Measurements from ENCODE around the gene MBTD1.
"Not testable (repeated sequence)": the region's sequence is repeated elsewhere in the genome, so short reads cannot be mapped to it uniquely, and the experiment has no call there.

Gene MBTD1

DNA sequence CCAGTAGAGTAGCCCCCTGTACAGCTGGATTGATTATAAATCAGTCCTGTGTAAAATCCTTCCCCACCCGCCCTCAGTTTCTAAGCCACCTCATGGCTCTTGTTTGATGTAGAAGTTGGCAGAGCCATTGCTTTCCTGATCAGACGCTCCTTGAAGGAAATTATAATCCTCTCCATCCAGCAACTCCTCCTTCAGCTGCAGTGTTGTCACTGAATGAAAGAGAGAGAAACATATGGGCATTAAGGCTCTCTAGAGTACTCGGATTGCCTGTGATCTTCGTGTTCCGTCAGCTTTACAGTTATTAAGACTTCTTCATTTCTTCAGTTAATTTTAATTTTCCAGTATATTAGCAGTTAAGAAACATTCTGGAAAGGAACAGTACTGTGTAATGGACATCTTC is 79.4 kb downstream of the MBTD1 start:
- no peak overlapping the region for H3K4me3 Mint-ChIP-seq
- H3K27me3 Mint-ChIP-seq (ENCODE audit: low read depth): no peaks in the 10 kb centered on the region
- no peaks in the 10 kb centered on the region for H3K9me3 Mint-ChIP-seq
- TF ChIP-seq, protein P1, sequence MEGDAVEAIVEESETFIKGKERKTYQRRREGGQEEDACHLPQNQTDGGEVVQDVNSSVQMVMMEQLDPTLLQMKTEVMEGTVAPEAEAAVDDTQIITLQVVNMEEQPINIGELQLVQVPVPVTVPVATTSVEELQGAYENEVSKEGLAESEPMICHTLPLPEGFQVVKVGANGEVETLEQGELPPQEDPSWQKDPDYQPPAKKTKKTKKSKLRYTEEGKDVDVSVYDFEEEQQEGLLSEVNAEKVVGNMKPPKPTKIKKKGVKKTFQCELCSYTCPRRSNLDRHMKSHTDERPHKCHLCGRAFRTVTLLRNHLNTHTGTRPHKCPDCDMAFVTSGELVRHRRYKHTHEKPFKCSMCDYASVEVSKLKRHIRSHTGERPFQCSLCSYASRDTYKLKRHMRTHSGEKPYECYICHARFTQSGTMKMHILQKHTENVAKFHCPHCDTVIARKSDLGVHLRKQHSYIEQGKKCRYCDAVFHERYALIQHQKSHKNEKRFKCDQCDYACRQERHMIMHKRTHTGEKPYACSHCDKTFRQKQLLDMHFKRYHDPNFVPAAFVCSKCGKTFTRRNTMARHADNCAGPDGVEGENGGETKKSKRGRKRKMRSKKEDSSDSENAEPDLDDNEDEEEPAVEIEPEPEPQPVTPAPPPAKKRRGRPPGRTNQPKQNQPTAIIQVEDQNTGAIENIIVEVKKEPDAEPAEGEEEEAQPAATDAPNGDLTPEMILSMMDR (IDR thresholded peaks at IDR 0.05; ENCODE audit: unreplicated experiment in 3 of 3): no peak
- H3K27ac Mint-ChIP-seq: peak overlapping the region; percentile 35 to 55 (median 53)
- peaks cover 18% of the 10 kb centered on the region for H3K4me1 Mint-ChIP-seq
- peaks cover 43% of the 10 kb centered on the region for H3K36me3 Mint-ChIP-seq (ENCODE audit: low read depth)

GRCh38 chr17:51172030-51172429 is 87.8 kb downstream of the MBTD1 start:
- not testable (repeated sequence) for H3K4me1 Mint-ChIP-seq; H3K27me3 Mint-ChIP-seq (ENCODE audit: low read depth); H3K27ac Mint-ChIP-seq; H3K4me3 Mint-ChIP-seq; H3K9me3 Mint-ChIP-seq
- H3K36me3 Mint-ChIP-seq (ENCODE audit: low read depth): peaks cover 42% of the 10 kb centered on the region

DNA sequence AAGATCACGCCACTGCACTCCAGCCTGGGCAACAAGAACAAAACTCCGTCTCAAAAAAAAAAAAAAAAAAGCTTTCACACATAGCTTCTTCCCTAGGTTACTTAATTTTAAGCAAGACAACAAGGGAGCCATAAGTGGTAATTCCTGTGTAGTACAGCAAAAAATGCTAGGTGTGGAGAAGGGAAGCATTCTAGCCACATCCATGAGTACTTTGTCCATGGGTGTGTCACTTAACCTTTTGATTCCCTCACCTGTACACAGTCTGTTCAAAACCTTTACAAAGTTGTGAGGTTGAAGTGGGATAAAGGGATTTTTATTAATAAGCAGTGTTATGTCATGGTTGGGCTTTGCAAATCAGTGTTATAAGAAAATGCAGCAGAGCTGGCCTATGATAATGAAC is 89.1 kb downstream of the MBTD1 start:
- TF ChIP-seq, protein P1 (IDR thresholded peaks at IDR 0.05; ENCODE audit: unreplicated experiment in 3 of 3): no peak
- Mint-ChIP-seq H3K36me3 (ENCODE audit: low read depth) (peaks cover 40% of the 10 kb centered on the region), H3K27me3 (ENCODE audit: low read depth) (no peaks in the 10 kb centered on the region), H3K4me3 (no peak overlapping the region), H3K4me1 (peaks cover 11% of the 10 kb centered on the region), H3K27ac (no peak overlapping the region), H3K9me3 (no peaks in the 10 kb centered on the region)

DNA sequence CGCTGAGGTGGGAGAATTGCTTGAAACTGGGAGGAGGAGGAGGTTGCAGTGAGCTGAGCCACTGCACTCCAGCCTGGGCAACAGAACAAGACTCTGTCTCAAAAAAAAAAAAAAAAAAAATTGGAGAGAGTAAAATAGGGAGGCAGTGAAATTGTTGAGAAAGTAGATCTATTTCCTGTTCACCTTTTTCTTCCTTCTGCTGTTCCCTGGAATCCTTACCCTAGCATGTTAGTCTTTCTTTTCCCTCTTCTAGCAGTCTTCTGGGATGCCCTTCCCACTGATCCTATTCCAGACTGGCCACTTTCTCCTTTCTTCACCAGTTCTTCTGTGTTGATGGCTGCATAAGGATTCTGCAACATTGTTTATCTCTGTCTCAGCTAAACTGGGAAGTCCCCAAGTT is 90.5 kb downstream of the MBTD1 start:
- Mint-ChIP-seq H3K36me3 (ENCODE audit: low read depth) (peaks cover 40% of the 10 kb centered on the region), H3K27me3 (ENCODE audit: low read depth) (no peaks in the 10 kb centered on the region), H3K4me3 (peak overlapping the region; percentile 62 to 77 (median 64)), H3K27ac (peak overlapping the region in 2 of 3 experiments; percentile 12 to 28), H3K4me1 (peaks cover 21% of the 10 kb centered on the region), H3K9me3 (no peaks in the 10 kb centered on the region)
- TF ChIP-seq, protein P1 (IDR thresholded peaks at IDR 0.05; ENCODE audit: unreplicated experiment in 3 of 3): no peak

DNA sequence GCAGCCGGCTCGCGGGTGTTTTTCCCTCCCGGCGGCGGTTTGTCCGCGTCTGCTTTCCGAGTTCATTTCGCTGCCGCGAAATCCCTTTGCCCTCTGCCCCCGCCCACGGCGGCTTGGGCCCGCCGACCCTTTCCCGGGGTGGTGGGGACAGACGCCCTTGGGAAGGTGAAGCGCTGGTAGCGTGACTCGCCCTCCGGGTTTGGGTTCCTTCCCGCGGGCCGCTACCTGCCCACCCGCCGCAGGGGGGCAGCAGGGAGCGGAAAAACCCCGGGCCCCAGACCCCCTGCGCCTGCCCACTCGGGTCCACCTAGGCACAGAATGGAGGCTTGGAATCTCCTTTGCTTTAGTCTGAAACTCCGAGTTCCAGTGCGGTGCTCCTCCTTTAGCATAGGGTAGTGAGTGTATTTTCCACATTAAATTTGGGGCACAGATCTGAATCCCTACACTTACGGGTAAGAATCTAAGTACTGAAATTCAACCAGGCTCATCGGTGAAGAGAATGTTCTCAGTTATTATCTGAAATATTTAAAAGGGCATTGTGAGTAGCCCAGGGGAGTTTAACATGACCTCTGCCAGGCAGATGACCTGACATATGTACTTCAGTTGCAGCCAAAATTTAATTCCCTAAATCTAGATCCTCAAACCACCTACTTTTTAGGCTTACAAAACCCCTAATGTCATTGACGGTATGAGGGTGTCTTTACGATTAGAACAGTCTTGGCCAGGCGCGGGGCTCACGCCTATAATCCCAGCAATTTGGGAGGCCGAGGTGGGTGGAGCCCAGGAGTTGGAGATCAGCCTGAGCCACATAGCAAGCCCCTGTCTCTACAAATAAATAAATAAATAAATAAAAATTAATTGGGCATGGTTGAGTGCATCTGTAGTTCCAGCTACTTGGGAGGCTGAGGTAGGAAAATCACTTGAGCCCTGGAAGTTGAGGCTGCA is 92.6 kb downstream of the MBTD1 start:
- TF ChIP-seq, protein P1 (IDR thresholded peaks at IDR 0.05; ENCODE audit: unreplicated experiment in 3 of 3): peak; percentile 65 to 81 (median 74)
- Mint-ChIP-seq H3K4me3 (peak overlapping the region; percentile 80 to 90 (median 83)), H3K4me1 (peaks cover 21% of the 10 kb centered on the region), H3K27me3 (ENCODE audit: low read depth) (no peaks in the 10 kb centered on the region), H3K9me3 (no peaks in the 10 kb centered on the region), H3K27ac (peak overlapping the region; percentile 41 to 66 (median 54)), H3K36me3 (ENCODE audit: low read depth) (peaks cover 44% of the 10 kb centered on the region)

- H3K9me3 Mint-ChIP-seq: no peaks in the 10 kb centered on the region
- peak within 1 kb of the TSS; percentile 80 to 96 (median 95) for H3K27ac Mint-ChIP-seq
- peaks cover 47% of the 10 kb centered on the region for H3K36me3 Mint-ChIP-seq (ENCODE audit: low read depth)
- H3K4me1 Mint-ChIP-seq: peaks cover 21% of the 10 kb centered on the region
- TF ChIP-seq, protein P1 (IDR thresholded peaks at IDR 0.05; ENCODE audit: unreplicated experiment in 3 of 3): no peak
- H3K4me3 Mint-ChIP-seq: peak within 1 kb of the TSS; percentile 91 to 92 (median 92)
- no peaks in the 10 kb centered on the region for H3K27me3 Mint-ChIP-seq (ENCODE audit: low read depth)
These were observed 93.5 kb downstream of the MBTD1 start, which contains the start of gene NME2 for GRCh38 chr17:51166198-51166986. Gene NME2 (plus strand): TSS chr17:51166411. CDS start chr17:51166831, 420 bp downstream.
